ENCODE results near the gene HSPA8. TPM values are rescaled to one million over a fixed set of nuclear protein-coding genes. Genes with fewer than 3 reads are reported as not detected.

The HSPA8 gene
- total RNA-seq = 2,423 and 3,174 TPM in 2 replicates

GRCh38 chr11:123061403-123062157, at the start of gene HSPA8:
Gene HSPA8 (minus strand): TSS chr11:123062136. CDS start chr11:123061324, 812 bp downstream.

Other genes starting within 250 kb of the HSPA8 start
- not detected in 2 replicates for gene CRTAM, start 223.6 kb downstream of the HSPA8 start, total RNA-seq
- 0.77 and 1.7 TPM in 2 replicates for gene JHY, start 179.4 kb downstream of the HSPA8 start, total RNA-seq
- not detected in 2 replicates for gene BSX, start 80.3 kb downstream of the HSPA8 start, total RNA-seq
- gene CLMP, start 133.1 kb upstream of the HSPA8 start, total RNA-seq = 103 and 152 TPM in 2 replicates